CD4-positive, alpha-beta memory T cell (primary cell): ENCODE measurements around the gene BST2. TPM values are rescaled to one million over a fixed set of nuclear protein-coding genes. Genes with fewer than 3 reads are reported as not detected.

ENCODE experiments used
- CTCF ChIA-PET: fragments of 350-600 bp; sonication (Branson Sonifier 250); formaldehyde crosslinking; loops from one replicate; lab custom pipeline; 2021; ENCODE audit warnings: inconsistent platforms; ENCODE audit not compliant: partially characterized antibody; lab: Charles Lee
- POLR2A ChIA-PET: fragments of 350-600 bp; sonication (Branson Sonifier 250); formaldehyde crosslinking; loops from one replicate; lab custom pipeline; 2021; ENCODE audit not compliant: partially characterized antibody; lab: Charles Lee
- DNase-seq, 5 donors: peaks; one replicate each; pipeline versions ENCODE4 v3.0.0 to v3.0.0-alpha.2; 2020 to 2022; ENCODE audit warnings: mixed read lengths in 1 of 5
- H3K27ac ChIP-seq: one replicate; pipeline ENCODE4 v1.7.0; 2013; ENCODE audit warnings: low read depth, low read length
- H3K27me3 ChIP-seq: 2 replicates; pipeline ENCODE4 v1.7.0; 2013; ENCODE audit warnings: mild to moderate bottlenecking, low read length, moderate library complexity; ENCODE audit not compliant: insufficient read depth
- H3K36me3 ChIP-seq: 2 replicates; pipeline ENCODE4 v1.7.0; 2013; ENCODE audit warnings: mild to moderate bottlenecking, low read length, moderate library complexity; ENCODE audit not compliant: insufficient read depth
- H3K4me1 ChIP-seq: 2 replicates; pipeline ENCODE4 v1.7.0; 2013; ENCODE audit warnings: mild to moderate bottlenecking, low read length, moderate library complexity; ENCODE audit not compliant: insufficient read depth
- H3K4me3 ChIP-seq, 2 donors: one replicate each; pipeline ENCODE4 v1.7.0; 2013; ENCODE audit warnings: low read length in 2 of 2, mild to moderate bottlenecking in 1 of 2
- H3K9me3 ChIP-seq, 2 donors: one replicate each; pipeline ENCODE4 v1.7.0; 2013; ENCODE audit warnings: low read length in 2 of 2, control low read depth in 1 of 2; ENCODE audit not compliant: control insufficient read depth in 1 of 2
- H3K27ac Mint-ChIP-seq, 7 donors: one replicate each; pipeline ENCODE4 v1.8.0; 2020 to 2021; ENCODE audit warnings: mixed read lengths in 7 of 7, mild to moderate bottlenecking in 6 of 7, inconsistent platforms in 3 of 7, moderate library complexity in 3 of 7
- H3K27me3 Mint-ChIP-seq, 2 donors: one replicate each; pipeline ENCODE4 v1.8.0; 2020 to 2021; ENCODE audit warnings: mixed read lengths in 2 of 2
- H3K36me3 Mint-ChIP-seq, 2 donors: one replicate each; pipeline ENCODE4 v1.8.0; 2020 to 2021; ENCODE audit warnings: mixed read lengths in 2 of 2, inconsistent platforms in 1 of 2, mild to moderate bottlenecking in 1 of 2
- H3K4me1 Mint-ChIP-seq, 4 donors: one replicate each; pipeline ENCODE4 v1.8.0; 2020 to 2021; ENCODE audit warnings: mixed read lengths in 4 of 4, mild to moderate bottlenecking in 1 of 4
- H3K4me3 Mint-ChIP-seq, 8 donors: one replicate each; pipeline ENCODE4 v1.8.0; 2020 to 2021; ENCODE audit warnings: mixed read lengths in 8 of 8, mild to moderate bottlenecking in 7 of 8, moderate library complexity in 6 of 8, inconsistent platforms in 3 of 8
- H3K9me3 Mint-ChIP-seq, 8 donors: one replicate each; pipeline ENCODE4 v1.8.0; 2020 to 2021; ENCODE audit warnings: mixed read lengths in 8 of 8, mild to moderate bottlenecking in 5 of 8, inconsistent platforms in 3 of 8, moderate library complexity in 1 of 8
- intact Hi-C: fragments of 100-400 bp; cut with micrococcal nuclease; formaldehyde crosslinking; loops from one replicate; pipeline ENCODE4 v1.15.1; 2023
- polyA plus RNA-seq, 2 donors: library from polyadenylated mRNA; unstranded; fragments of 300-500 nt; fragmentation: Illumina TruSeq; gene quantifications; one replicate each; pipeline ENCODE4 v1.2.3, GENCODE V29; 2021
- total RNA-seq, 2 experiments: library from RNA; stranded (reverse); gene quantifications; one replicate each; pipeline ENCODE4 v1.2.3, GENCODE V29; 2021

Gene BST2
- total and polyA plus RNA-seq, 4 experiments from 2014 or later, result 55.9 to 173 (median 99.6) TPM

DNA sequence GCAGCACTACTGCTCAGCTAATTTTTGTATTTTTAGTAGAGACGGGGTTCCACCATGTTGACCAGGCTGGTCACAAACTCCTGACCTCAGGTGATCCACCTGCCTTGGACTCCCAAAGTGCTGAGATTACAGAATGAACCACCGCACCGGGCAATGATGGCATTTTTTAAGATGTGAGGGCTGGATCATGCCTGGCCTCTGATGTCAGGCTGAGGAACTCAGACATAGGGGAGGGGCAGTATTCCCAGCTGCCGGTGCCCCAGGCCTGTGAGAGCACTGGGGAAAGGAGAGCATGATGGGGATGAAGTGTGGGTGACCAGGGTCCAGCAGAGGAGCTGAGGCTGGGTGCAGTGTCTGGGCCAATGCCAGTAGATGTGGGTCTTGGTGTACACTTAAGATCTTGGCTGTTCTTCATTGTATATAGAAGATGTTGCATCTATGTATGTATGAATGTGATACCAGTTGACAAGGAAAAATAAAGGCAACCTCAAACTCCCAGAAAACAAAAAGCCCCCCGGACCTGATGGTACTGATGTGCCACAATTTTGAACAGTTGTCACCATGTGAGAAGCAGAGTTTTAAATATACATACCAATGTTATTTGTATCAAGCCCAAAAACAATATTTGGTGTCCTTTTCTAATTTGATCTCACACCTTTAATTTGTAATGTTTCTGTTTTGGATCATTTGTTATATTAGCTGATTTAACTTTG, 24.8 kb downstream of the BST2 start:
- Mint-ChIP-seq H3K36me3 (no peaks in the 10 kb centered on the region), H3K9me3 (peaks cover 0 to 3% (median 0%) of the 10 kb centered on the region in 8 donors), H3K4me3 (peak overlapping the region in 3 of 8 donors; percentile 10 to 46 (median 14)), H3K27me3 (peaks cover 2 to 4% of the 10 kb centered on the region in 2 donors), H3K4me1 (peaks cover 3 to 12% (median 5%) of the 10 kb centered on the region in 4 donors), H3K27ac (peak overlapping the region in 1 of 7 donors; percentile 57)
- H3K4me3 ChIP-seq, result no peak overlapping the region
- no peaks in the 10 kb centered on the region for H3K27me3 ChIP-seq
- intact Hi-C loops, result no loop called here
- CTCF ChIA-PET, result interaction anchor here (1.2 to 1.7 kb wide), 5 partner anchors 9 to 120 kb away, joined by 3 to 5 read pairs (median 3); no protein-coding TSS in a partner anchor
- no peak for DNase-seq
- no peaks in the 10 kb centered on the region for H3K9me3 ChIP-seq
- H3K36me3 ChIP-seq, result no peaks in the 10 kb centered on the region
- POLR2A ChIA-PET, result no interaction called here
- H3K4me1 ChIP-seq, result peaks cover 6% of the 10 kb centered on the region
- no peak overlapping the region for H3K27ac ChIP-seq

DNA sequence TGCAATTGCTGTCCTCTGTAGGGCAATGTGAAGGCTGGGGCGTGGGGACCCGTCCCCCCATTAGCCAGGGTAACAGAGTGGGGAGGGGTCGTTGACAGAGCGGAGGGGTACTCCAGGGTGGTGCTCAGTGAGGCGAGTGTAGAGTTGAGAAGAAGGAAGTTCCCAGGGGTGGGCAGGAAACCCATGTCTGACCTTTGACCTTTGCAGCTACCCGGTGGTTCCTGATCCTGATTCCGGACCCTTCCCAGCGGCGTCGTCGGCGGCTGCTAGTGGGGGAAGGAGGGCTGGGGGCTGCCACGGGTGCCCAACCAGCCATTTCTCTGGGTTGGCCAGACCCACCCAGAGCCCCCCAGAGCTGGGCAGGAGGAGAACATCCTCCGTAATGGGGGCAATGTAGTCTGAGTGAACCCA, 26.2 kb downstream of the BST2 start:
- CTCF ChIA-PET, result no interaction called here
- POLR2A ChIA-PET, result no interaction called here

DNA sequence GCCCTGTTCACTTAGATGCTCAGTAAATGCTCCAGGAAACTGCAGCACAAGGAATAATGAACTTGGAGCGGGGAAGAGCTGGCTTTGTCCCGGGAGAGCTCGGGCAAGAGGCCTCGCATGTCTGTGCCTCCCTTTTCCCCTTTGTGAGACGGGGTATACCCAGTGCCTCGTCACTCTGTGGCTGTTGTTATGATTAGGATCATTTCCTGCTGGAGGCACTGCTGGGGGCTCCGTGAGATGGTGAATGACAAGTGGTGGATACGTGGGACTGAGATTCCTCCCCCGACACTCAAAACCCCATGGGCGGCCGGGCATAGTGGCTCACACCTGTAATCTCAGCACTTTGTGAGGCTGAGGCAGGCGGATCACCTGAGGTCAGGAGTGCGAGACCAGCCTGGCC, 27.2 kb downstream of the BST2 start:
- Histone ChIP-seq H3K27me3 (no peaks in the 10 kb centered on the region), H3K9me3 (no peaks in the 10 kb centered on the region), H3K36me3 (no peaks in the 10 kb centered on the region), H3K4me3 (no peak overlapping the region), H3K27ac (no peak overlapping the region), H3K4me1 (peaks cover 5% of the 10 kb centered on the region)
- no peak for DNase-seq
- peaks cover 2 to 4% of the 10 kb centered on the region in 2 donors for H3K27me3 Mint-ChIP-seq
- peaks cover 3 to 10% (median 4%) of the 10 kb centered on the region in 4 donors for H3K4me1 Mint-ChIP-seq
- CTCF ChIA-PET, result interaction anchor here (0.9 kb wide), 1 partner anchor 87 kb away, joined by 3 read pairs; no protein-coding TSS in a partner anchor
- H3K36me3 Mint-ChIP-seq, result no peaks in the 10 kb centered on the region
- peaks cover 0 to 3% (median 0%) of the 10 kb centered on the region in 8 donors for H3K9me3 Mint-ChIP-seq
- H3K4me3 Mint-ChIP-seq, result no peak overlapping the region
- no peak overlapping the region for H3K27ac Mint-ChIP-seq
- intact Hi-C loops, result no loop called here
- POLR2A ChIA-PET, result no interaction called here

More for the DNA sequence above, 26.2 kb downstream of the BST2 start:
- Mint-ChIP-seq H3K27ac (peak overlapping the region in 2 of 7 donors; percentile 51 to 61), H3K4me3 (no peak overlapping the region), H3K9me3 (peaks cover 0 to 3% (median 0%) of the 10 kb centered on the region in 8 donors), H3K27me3 (peaks cover 2 to 4% of the 10 kb centered on the region in 2 donors), H3K36me3 (no peaks in the 10 kb centered on the region), H3K4me1 (peaks cover 3 to 12% (median 5%) of the 10 kb centered on the region in 4 donors)
- intact Hi-C loops, result no loop called here
- no peaks in the 10 kb centered on the region for H3K27me3 ChIP-seq
- peaks cover 6% of the 10 kb centered on the region for H3K4me1 ChIP-seq
- no peak for DNase-seq
- no peaks in the 10 kb centered on the region for H3K36me3 ChIP-seq
- H3K4me3 ChIP-seq, result no peak overlapping the region
- H3K9me3 ChIP-seq, result no peaks in the 10 kb centered on the region
- no peak overlapping the region for H3K27ac ChIP-seq

DNA sequence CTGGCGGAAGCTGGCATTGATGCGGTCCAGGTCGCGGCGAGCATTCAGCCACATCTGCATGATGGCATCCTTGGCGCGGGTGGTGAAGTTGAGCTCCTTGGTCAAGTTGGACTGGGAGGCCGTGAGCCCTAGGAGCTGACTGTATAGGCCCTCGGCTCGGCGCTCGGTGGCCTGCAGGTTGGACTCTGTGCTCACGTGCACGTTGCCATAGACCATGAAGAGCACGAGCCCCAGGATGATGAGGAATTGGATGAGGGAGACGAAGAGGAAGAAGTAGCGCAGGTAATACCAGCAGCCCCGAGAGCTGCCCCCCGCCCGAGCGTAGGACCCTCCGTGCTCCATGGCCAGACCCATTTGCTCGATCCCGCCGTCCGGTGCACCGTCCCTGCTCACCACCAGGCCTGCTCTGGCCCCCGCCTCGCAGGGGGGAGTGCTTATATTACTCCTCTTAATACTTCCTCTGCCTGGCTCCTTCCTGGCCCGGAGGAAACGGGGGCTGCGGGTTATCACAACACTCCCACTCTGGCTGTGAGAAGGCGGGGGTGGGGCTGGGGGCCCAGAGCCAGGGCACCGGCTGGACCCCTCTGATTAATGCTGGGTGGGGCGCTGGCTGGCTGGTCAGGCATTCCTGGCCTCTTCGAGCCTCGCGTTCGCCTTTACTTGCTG, 28.4 kb downstream of the BST2 start, which contains the start of gene PLVAP:
PLVAP (minus strand) TSS at position 408 of the 666 bp plus-strand sequence; CDS start at position 354, 54 bp downstream.
- no peak for DNase-seq
- no peaks in the 10 kb centered on the region for H3K36me3 ChIP-seq
- peaks cover 0 to 3% (median 0%) of the 10 kb centered on the region in 8 donors for H3K9me3 Mint-ChIP-seq
- H3K36me3 Mint-ChIP-seq, result no peaks in the 10 kb centered on the region
- H3K9me3 ChIP-seq, result no peaks in the 10 kb centered on the region
- H3K4me3 ChIP-seq, result no peak within 1 kb of the TSS
- H3K4me1 ChIP-seq, result no peaks in the 10 kb centered on the region
- H3K27ac Mint-ChIP-seq, result no peak within 1 kb of the TSS
- H3K4me3 Mint-ChIP-seq, result no peak within 1 kb of the TSS
- H3K27ac ChIP-seq, result no peak within 1 kb of the TSS
- peaks cover 2 to 6% of the 10 kb centered on the region in 2 donors for H3K27me3 Mint-ChIP-seq
- intact Hi-C loops, result no loop called here
- POLR2A ChIA-PET, result no interaction called here
- CTCF ChIA-PET, result interaction anchor here (0.6 kb wide), 1 partner anchor 31 kb away, joined by 3 read pairs; no protein-coding TSS in a partner anchor
- H3K4me1 Mint-ChIP-seq, result peaks cover 0 to 5% (median under 1%) of the 10 kb centered on the region in 4 donors
- H3K27me3 ChIP-seq, result no peaks in the 10 kb centered on the region

DNA sequence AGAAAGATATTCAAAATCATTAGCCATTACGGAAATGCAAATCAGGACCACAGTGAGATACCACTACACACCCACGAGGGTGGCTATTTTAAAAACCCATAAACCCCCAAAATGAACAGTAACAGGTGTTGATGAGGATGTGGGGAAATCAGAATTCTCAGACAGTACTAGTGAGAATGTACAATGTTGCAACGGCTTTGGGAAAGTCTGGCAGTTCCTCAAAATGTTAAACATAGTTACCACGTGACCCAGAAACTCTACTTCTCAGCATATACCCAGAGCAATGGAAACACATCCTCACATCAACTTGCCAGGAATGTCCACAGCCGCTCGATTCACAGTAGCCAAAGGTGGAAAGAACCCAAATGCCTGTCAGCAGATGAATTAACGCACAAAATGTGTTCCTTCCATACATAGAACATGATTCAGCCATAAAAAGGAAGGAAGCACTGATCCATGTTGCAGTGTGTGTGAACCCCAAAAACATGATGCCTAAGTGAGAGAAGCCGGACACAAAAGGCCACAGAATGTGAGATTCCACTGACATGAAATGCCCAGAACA, 35.3 kb downstream of the BST2 start:
- Mint-ChIP-seq H3K27ac (no peak overlapping the region), H3K27me3 (peaks cover 8 to 9% of the 10 kb centered on the region in 2 donors), H3K4me3 (no peak overlapping the region), H3K9me3 (no peaks in the 10 kb centered on the region), H3K36me3 (no peaks in the 10 kb centered on the region), H3K4me1 (no peaks in the 10 kb centered on the region)
- Histone ChIP-seq H3K4me1 (no peaks in the 10 kb centered on the region), H3K27me3 (no peaks in the 10 kb centered on the region), H3K36me3 (no peaks in the 10 kb centered on the region), H3K9me3 (no peaks in the 10 kb centered on the region), H3K27ac (no peak overlapping the region), H3K4me3 (no peak overlapping the region)
- ChIA-PET POLR2A (no interaction called here), CTCF (no interaction called here)
- intact Hi-C loops, result no loop called here
- no peak for DNase-seq

DNA sequence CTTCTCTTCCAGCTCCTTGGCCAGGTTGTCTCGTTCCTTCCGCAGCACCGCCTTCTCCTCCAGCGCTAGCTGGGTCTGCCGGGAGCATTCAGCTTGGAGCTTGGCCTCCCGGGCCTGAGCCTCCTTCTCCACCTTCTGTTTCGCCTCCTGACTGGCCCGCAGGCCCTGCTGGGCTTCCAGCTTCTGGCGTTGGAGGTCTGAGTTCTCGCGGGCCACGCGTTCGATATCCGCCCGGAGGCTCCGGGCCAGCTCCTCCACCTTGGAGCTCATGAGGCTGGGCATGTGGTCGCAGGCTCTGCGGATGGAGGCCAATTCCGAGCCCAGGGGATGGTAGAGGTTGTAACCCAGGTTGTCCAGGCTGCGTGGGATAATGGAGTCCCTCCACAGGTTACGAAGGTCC, 40.1 kb downstream of the BST2 start:
- Histone ChIP-seq H3K27ac (no peak overlapping the region), H3K9me3 (no peaks in the 10 kb centered on the region), H3K4me1 (no peaks in the 10 kb centered on the region), H3K4me3 (no peak overlapping the region), H3K36me3 (no peaks in the 10 kb centered on the region), H3K27me3 (no peaks in the 10 kb centered on the region)
- intact Hi-C loops, result no loop called here
- ChIA-PET CTCF (interaction anchor here (1.1 to 1.5 kb wide), 3 partner anchors 21 to 25 kb away, joined by 4 read pairs; no protein-coding TSS in a partner anchor), POLR2A (no interaction called here)
- Mint-ChIP-seq H3K4me3 (no peak overlapping the region), H3K36me3 (no peaks in the 10 kb centered on the region), H3K27me3 (peaks cover 6% of the 10 kb centered on the region in 2 donors), H3K9me3 (no peaks in the 10 kb centered on the region), H3K27ac (peak overlapping the region in 1 of 7 donors; percentile 53), H3K4me1 (no peaks in the 10 kb centered on the region)
- no peak for DNase-seq
